Inflammatory macrophage (primary cell): ENCODE data around the gene GEMIN4.
"Not testable (repeated sequence)": the region's sequence is repeated elsewhere in the genome, so short reads cannot be mapped to it uniquely, and the experiment has no call there.

Experiments used
- DNase-seq, 2 donors: peaks; one replicate each; pipeline ENCODE4 v3.0.0-alpha.2; 2020 to 2022

Gene GEMIN4

GRCh38 chr17:699345-699744 lies 52.7 kb downstream of the GEMIN4 start:
- peak; percentile 32 to 76 for DNase-seq

DNA sequence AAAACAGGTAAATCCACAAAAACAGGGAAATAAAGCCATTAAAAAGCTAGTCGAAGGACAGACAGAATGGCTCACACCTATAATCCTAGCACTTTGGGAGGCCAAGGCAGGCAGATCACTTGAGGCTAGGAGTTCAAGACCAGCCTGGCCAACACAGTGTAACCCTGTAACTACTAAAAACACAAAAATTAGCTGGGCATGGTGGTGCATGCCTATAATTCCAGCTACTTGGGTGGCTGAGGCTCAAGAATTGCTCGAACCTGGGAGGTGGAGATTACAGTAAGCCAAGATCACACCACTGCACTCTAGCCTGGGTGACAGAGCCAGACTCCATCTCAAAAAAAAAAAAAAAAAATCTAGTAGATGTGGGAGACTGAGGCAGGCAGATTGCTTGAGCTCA lies 54.0 kb downstream of the GEMIN4 start:
- DNase-seq, result not testable (repeated sequence)

GRCh38 chr17:697682-698081 lies 54.4 kb downstream of the GEMIN4 start:
- no peak for DNase-seq

DNA sequence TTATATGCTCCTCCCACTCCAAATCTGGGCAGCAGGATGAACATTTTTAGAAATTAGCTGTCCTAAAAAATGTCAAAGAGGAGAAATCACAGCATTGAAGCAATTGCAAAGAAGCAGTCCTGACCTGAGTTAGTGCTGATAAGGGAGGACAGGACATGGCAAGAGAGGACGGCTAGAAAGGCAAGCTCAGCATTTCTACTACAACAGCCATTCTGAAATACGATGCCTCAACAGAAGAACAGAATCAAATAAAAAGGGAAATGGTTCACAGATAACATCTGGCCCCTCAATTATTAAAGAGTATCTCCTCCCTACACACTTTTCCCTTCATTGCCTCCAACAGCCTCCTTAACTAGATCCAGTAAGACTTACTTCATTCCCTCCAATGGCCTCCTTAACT lies 55.7 kb downstream of the GEMIN4 start:
- DNase-seq, result no peak
